H9 (cell line): Measurements from ENCODE around the gene HK3. TPM values are rescaled to one million over a fixed set of nuclear protein-coding genes. Genes with fewer than 3 reads are reported as not detected.

ENCODE experiments used
- DNase-seq: peaks from one replicate; pipeline ENCODE4 v3.0.0-alpha.2; 2017
- H2AFZ ChIP-seq: one replicate; pipeline ENCODE4 v1.6.1; 2013; ENCODE audit warnings: mild to moderate bottlenecking, low read length, control low read depth, moderate library complexity
- H2AK5ac ChIP-seq: 2 replicates; pipeline ENCODE4 v1.6.1; 2013; ENCODE audit warnings: low read length, control low read depth, mixed read lengths; ENCODE audit not compliant: insufficient read length
- H2BK120ac ChIP-seq: one replicate; pipeline ENCODE4 v1.6.1; 2013; ENCODE audit warnings: low read depth, mild to moderate bottlenecking, low read length, control low read depth, inconsistent platforms; ENCODE audit not compliant: poor library complexity, severe bottlenecking
- H2BK12ac ChIP-seq: 2 replicates; pipeline ENCODE4 v1.6.1; 2013; ENCODE audit warnings: low read length, control low read depth, mixed read lengths, low read depth; ENCODE audit not compliant: insufficient read length
- H2BK15ac ChIP-seq: 2 replicates; pipeline ENCODE4 v1.6.1; 2013; ENCODE audit warnings: low read depth, low read length, control low read depth
- H2BK20ac ChIP-seq: one replicate; pipeline ENCODE4 v1.6.1; 2013; ENCODE audit warnings: low read depth, mild to moderate bottlenecking, low read length, control low read depth, inconsistent platforms; ENCODE audit not compliant: poor library complexity, severe bottlenecking
- H2BK5ac ChIP-seq: 2 replicates; pipeline ENCODE4 v1.6.1; 2013; ENCODE audit warnings: low read length, control low read depth, mixed read lengths; ENCODE audit not compliant: insufficient read length
- H3K14ac ChIP-seq: 2 replicates; pipeline ENCODE4 v1.6.1; 2013; ENCODE audit warnings: low read length, control low read depth; ENCODE audit not compliant: insufficient read depth
- H3K18ac ChIP-seq: 2 replicates; pipeline ENCODE4 v1.6.1; 2013; ENCODE audit warnings: low read depth, mild to moderate bottlenecking, mixed read lengths, low read length, control low read depth; ENCODE audit not compliant: insufficient read length
- H3K23ac ChIP-seq: 2 replicates; pipeline ENCODE4 v1.6.1; 2013; ENCODE audit warnings: low read length, control low read depth, mixed read lengths, low read depth; ENCODE audit not compliant: insufficient read length
- H3K23me2 ChIP-seq: 2 replicates; pipeline ENCODE4 v1.6.1; 2013; ENCODE audit warnings: low read depth, mild to moderate bottlenecking, mixed read lengths, low read length, control low read depth; ENCODE audit not compliant: insufficient read length, poor library complexity, severe bottlenecking
- H3K27ac ChIP-seq: 2 replicates; pipeline ENCODE4 v1.5.1; 2013; ENCODE audit warnings: low read length, control low read depth, mixed read lengths, low read depth; ENCODE audit not compliant: insufficient read length
- H3K27me3 ChIP-seq: 2 replicates; pipeline ENCODE4 v1.6.1; 2013; ENCODE audit warnings: low read length, control low read depth, inconsistent platforms; ENCODE audit not compliant: insufficient read depth
- H3K4ac ChIP-seq: 2 replicates; pipeline ENCODE4 v1.6.1; 2013; ENCODE audit warnings: low read depth, mild to moderate bottlenecking, control low read depth, inconsistent platforms, low read length, moderate library complexity
- H3K4me1 ChIP-seq: 2 replicates; pipeline ENCODE4 v1.6.1; 2013; ENCODE audit warnings: low read length, control low read depth, inconsistent platforms; ENCODE audit not compliant: insufficient read depth
- H3K4me2 ChIP-seq: 2 replicates; pipeline ENCODE4 v1.6.1; 2013; ENCODE audit warnings: low read length, control low read depth, mixed read lengths; ENCODE audit not compliant: insufficient read length, insufficient read depth
- H3K56ac ChIP-seq: 2 replicates; pipeline ENCODE4 v1.6.1; 2013; ENCODE audit warnings: low read depth, mild to moderate bottlenecking, mixed read lengths, low read length, control low read depth; ENCODE audit not compliant: insufficient read length
- H3K79me1 ChIP-seq: 2 replicates; pipeline ENCODE4 v1.6.1; 2013; ENCODE audit warnings: low read depth, mild to moderate bottlenecking, moderate library complexity, low read length, control low read depth, inconsistent platforms; ENCODE audit not compliant: insufficient read depth, poor library complexity, severe bottlenecking
- H3K79me2 ChIP-seq: 2 replicates; pipeline ENCODE4 v1.6.1; 2013; ENCODE audit warnings: low read length, control low read depth, inconsistent platforms; ENCODE audit not compliant: insufficient read depth
- H3K9ac ChIP-seq: 2 replicates; pipeline ENCODE4 v1.6.1; 2013; ENCODE audit warnings: low read length, control low read depth, mixed read lengths; ENCODE audit not compliant: insufficient read length; ENCODE audit errors: extremely low read depth
- H3K9me3 ChIP-seq: one replicate; pipeline ENCODE4 v1.6.1; 2013; ENCODE audit warnings: low read depth, low read length, inconsistent platforms; ENCODE audit not compliant: control insufficient read depth
- H3T11ph ChIP-seq: one replicate; pipeline ENCODE4 v1.6.1; 2013; ENCODE audit warnings: mild to moderate bottlenecking, low read length, control low read depth, inconsistent platforms
- H4K20me1 ChIP-seq: one replicate; pipeline ENCODE4 v1.6.1; 2013; ENCODE audit not compliant: control insufficient read depth, insufficient read length, insufficient read depth
- H4K5ac ChIP-seq: 2 replicates; pipeline ENCODE4 v1.6.1; 2013; ENCODE audit warnings: low read depth, mild to moderate bottlenecking, mixed read lengths, low read length, control low read depth; ENCODE audit not compliant: insufficient read length
- H4K8ac ChIP-seq: replicated peaks from 2 replicates; pipeline ENCODE4 v1.6.1; 2013; ENCODE audit warnings: low read length, control low read depth, mixed read lengths, low read depth; ENCODE audit not compliant: insufficient read length
- H4K91ac ChIP-seq: 2 replicates; pipeline ENCODE4 v1.6.1; 2013; ENCODE audit warnings: low read depth, mild to moderate bottlenecking, moderate library complexity, mixed read lengths, low read length, control low read depth; ENCODE audit not compliant: insufficient read length
- H3K27ac Mint-ChIP-seq, 3 experiments: 2 replicates in 2 of 3; 3 replicates in 1 of 3; pipeline ENCODE4 v1.8.0; 2020 to 2021; ENCODE audit warnings: mixed read lengths in 3 of 3, mild to moderate bottlenecking in 1 of 3, moderate library complexity in 1 of 3
- H3K27me3 Mint-ChIP-seq: 2 replicates; pipeline ENCODE4 v1.8.0; 2021; ENCODE audit warnings: low read depth, mild to moderate bottlenecking, moderate library complexity, mixed read lengths
- H3K36me3 Mint-ChIP-seq, 3 experiments: 2 replicates in 2 of 3; 3 replicates in 1 of 3; pipeline ENCODE4 v1.8.0; 2020 to 2021; ENCODE audit warnings: low read depth in 3 of 3, mixed read lengths in 3 of 3; ENCODE audit not compliant: insufficient read depth in 1 of 3
- H3K4me1 Mint-ChIP-seq, 2 experiments: 2 replicates each; pipeline ENCODE4 v1.8.0; 2020; ENCODE audit warnings: mixed read lengths in 2 of 2
- H3K4me3 Mint-ChIP-seq, 2 experiments: 2 replicates in 1 of 2; 3 replicates in 1 of 2; pipeline ENCODE4 v1.8.0; 2020 to 2021; ENCODE audit warnings: mild to moderate bottlenecking in 2 of 2, mixed read lengths in 2 of 2, moderate library complexity in 1 of 2
- H3K9me3 Mint-ChIP-seq, 2 experiments: 2 replicates in 1 of 2; 3 replicates in 1 of 2; pipeline ENCODE4 v1.8.0; 2020; ENCODE audit warnings: mild to moderate bottlenecking in 2 of 2, mixed read lengths in 2 of 2, moderate library complexity in 1 of 2
- WGBS: extraction: QIAGEN DNeasy Blood & Tissue Kit; methylation state at CpG from one replicate; pipeline ENCODE4 v1.1.7; 2013; ENCODE audit warnings: missing lambda C conversion rate, low lambda C conversion rate, mixed read lengths; ENCODE audit not compliant: insufficient read length; ENCODE audit errors: extremely low coverage; 5-methylcytosine and 5-hydroxymethylcytosine counted together
- total RNA-seq: library from RNA; stranded (reverse); gene quantifications from 2 replicates; pipeline ENCODE4 v1.2.1, GENCODE V29; 2021
- TF ChIP-seq, protein P1 (sequence below): fragments of 200-600 bp; sonication (generic); conservative IDR thresholded peaks from 3 replicates; pipeline ENCODE4 v1.8.0; 2021; ENCODE audit warnings: antibody characterized with exemption, mild to moderate bottlenecking

HK3 gene
- total RNA-seq, 1 experiment from 2014 or later, result not detected

DNA sequence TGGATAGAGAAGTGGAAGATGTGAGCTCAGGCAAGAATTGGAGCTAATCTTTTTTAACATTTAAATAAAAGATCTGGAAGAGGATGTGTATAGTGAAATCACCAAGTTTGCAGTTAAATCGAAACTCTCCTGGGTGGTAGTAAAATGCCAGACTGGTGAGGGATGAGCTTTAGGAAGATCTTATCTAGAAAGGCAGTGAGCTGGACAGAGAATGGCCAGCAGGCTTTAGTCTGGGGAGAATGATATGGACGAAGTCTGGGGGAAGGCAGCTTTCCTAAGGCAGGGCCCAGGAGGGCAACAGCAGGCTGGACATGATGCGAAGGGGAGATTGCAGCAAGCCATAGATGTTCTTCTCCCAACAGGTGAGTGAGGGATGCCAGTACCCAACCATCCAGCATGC is 63.2 kb downstream of the HK3 start:
- Histone ChIP-seq H3K9me3 (no peaks in the 10 kb centered on the region), H3K79me1 (no peaks in the 10 kb centered on the region), H3K23ac (no peak overlapping the region), H4K5ac (no peak overlapping the region), H3K4me1 (no peaks in the 10 kb centered on the region), H3K14ac (no peak overlapping the region), H4K91ac (no peak overlapping the region), H2BK15ac (no peak overlapping the region), H4K8ac (no peak overlapping the region), H3T11ph (no peak overlapping the region), H3K56ac (no peak overlapping the region), H2AFZ (no peak overlapping the region), H4K20me1 (no peaks in the 10 kb centered on the region), H3K27ac (no peak overlapping the region), H2AK5ac (no peak overlapping the region), H3K27me3 (no peaks in the 10 kb centered on the region; the same call in 1 of the 2 replicates), H3K4me2 (no peak overlapping the region), H3K4ac (no peak overlapping the region), H2BK12ac (no peak overlapping the region), H2BK5ac (no peak overlapping the region), H3K9ac (no peak overlapping the region), H2BK120ac (no peak overlapping the region), H2BK20ac (no peak overlapping the region), H3K23me2 (no peaks in the 10 kb centered on the region), H3K18ac (no peak overlapping the region), H3K79me2 (no peaks in the 10 kb centered on the region)
- Mint-ChIP-seq H3K27ac (no peak overlapping the region), H3K4me3 (no peak overlapping the region), H3K36me3 (no peaks in the 10 kb centered on the region), H3K9me3 (no peaks in the 10 kb centered on the region; a peak in 2 of 5 replicates), H3K4me1 (peaks cover 13 to 30% of the 10 kb centered on the region in 2 experiments), H3K27me3 (peaks cover 68% of the 10 kb centered on the region)
- no CpG with 5 or more reads among the region's 3 CpGs for WGBS
- no peak for DNase-seq
- TF ChIP-seq, protein P1, sequence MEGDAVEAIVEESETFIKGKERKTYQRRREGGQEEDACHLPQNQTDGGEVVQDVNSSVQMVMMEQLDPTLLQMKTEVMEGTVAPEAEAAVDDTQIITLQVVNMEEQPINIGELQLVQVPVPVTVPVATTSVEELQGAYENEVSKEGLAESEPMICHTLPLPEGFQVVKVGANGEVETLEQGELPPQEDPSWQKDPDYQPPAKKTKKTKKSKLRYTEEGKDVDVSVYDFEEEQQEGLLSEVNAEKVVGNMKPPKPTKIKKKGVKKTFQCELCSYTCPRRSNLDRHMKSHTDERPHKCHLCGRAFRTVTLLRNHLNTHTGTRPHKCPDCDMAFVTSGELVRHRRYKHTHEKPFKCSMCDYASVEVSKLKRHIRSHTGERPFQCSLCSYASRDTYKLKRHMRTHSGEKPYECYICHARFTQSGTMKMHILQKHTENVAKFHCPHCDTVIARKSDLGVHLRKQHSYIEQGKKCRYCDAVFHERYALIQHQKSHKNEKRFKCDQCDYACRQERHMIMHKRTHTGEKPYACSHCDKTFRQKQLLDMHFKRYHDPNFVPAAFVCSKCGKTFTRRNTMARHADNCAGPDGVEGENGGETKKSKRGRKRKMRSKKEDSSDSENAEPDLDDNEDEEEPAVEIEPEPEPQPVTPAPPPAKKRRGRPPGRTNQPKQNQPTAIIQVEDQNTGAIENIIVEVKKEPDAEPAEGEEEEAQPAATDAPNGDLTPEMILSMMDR, result no peak
